GM18907 (cell line): ENCODE data around the gene TMEM14C.

ENCODE experiments used
- ATAC-seq: cut with Tn5 transposase; IDR thresholded peaks from one replicate; pipeline ENCODE4 v1.9.1; 2021; ENCODE audit warnings: mild to moderate bottlenecking, moderate library complexity; ENCODE audit not compliant: unreplicated experiment

Gene TMEM14C

GRCh38 chr6:10759312-10759839, 36.5 kb downstream of the TMEM14C start:
- ATAC-seq: peak; percentile 77

GRCh38 chr6:10759884-10760329, 37.0 kb downstream of the TMEM14C start:
- ATAC-seq: no peak

GRCh38 chr6:10763006-10763405, 40.1 kb downstream of the TMEM14C start:
- ATAC-seq: no peak

- no peak for ATAC-seq
Observed at GRCh38 chr6:10769419-10769818, 46.5 kb downstream of the TMEM14C start.

- ATAC-seq: no peak
Observed at GRCh38 chr6:10771371-10771894, 48.6 kb downstream of the TMEM14C start.

- ATAC-seq: no peak
Observed at GRCh38 chr6:10778230-10778629, 55.4 kb downstream of the TMEM14C start.

- ATAC-seq: no peak
Observed at GRCh38 chr6:10779076-10779475, 56.2 kb downstream of the TMEM14C start.
